HG02623 (cell line): Measurements from ENCODE around the gene FJX1.
A peak's percentile ranks its signal among the peaks of the same experiment; 100 is the strongest.
"Not testable (repeated sequence)": the region's sequence is repeated elsewhere in the genome, so short reads cannot be mapped to it uniquely, and the experiment has no call there.

Experiments
- ATAC-seq: cut with Tn5 transposase; IDR thresholded peaks from one replicate; pipeline ENCODE4 v1.9.1; 2021; ENCODE audit warnings: moderate library complexity; ENCODE audit not compliant: unreplicated experiment

FJX1 gene

DNA sequence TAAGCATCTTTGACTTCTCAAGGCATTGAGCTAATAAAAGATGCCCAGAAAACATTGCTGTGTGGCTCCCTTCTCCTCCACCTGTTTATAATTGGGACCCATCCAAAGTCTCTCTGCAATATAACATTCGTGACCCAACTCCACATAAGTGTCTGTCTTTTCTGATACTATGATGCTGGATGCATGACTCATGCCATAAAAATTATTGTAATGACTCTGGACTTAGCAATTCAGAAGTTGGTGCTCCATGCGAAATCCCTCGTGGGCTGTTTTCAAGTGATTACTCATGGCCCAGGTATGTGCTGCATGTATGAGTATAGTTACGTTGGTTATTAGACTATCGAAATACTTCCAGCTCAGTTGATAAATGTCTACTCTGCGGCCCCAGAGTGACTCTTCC, 11.7 kb downstream of the FJX1 start:
- ATAC-seq = no peak

DNA sequence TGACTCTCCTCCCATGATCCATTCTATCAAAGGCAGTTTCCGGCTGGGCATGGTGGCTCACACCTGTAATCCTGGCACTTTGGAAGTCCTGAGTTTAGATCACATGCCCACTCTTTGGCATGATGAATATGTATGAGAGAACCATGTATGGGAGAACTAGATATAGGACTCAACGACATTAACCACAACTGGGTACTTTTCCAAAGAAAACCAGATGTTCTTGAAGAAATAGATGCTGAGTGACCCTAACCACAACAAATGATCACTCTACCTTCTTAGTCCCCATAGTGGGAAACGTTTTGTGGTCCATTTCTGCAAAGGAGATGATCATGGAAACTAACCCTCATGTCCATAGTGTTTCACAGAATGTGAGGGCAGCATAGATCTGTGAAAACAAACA, 13.6 kb downstream of the FJX1 start:
- no peak for ATAC-seq

- ATAC-seq = no peak
Observed at GRCh38 chr11:35632301-35632700, 14.0 kb downstream of the FJX1 start.

DNA sequence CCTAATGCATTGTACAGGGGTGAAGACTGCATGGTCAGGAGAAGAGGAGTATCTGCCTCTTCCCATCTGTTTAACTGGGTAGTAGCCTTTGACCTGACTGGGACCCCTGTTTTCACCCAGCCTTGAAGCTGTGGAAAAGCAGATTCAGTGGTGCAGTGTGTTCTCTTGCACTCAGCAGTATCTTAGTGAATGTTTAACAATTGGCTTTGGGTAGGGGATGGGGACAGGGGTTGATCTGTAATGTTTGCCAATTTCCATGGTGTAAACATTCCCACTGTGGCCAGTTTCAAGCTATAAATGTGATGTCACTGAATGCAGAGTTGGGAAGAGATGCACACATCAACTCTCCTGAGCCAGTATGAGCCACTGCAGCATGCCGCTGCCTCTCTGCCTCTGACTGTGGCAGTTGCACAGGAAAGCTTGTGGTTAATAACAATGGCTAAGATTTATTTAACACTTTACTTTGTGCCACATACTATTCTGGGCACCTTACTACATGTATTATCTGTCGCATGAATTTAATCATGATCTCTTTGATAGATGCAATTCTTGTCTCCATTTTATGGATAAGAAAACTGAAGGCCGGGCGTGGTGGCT, 15.7 kb downstream of the FJX1 start:
- ATAC-seq = no peak

DNA sequence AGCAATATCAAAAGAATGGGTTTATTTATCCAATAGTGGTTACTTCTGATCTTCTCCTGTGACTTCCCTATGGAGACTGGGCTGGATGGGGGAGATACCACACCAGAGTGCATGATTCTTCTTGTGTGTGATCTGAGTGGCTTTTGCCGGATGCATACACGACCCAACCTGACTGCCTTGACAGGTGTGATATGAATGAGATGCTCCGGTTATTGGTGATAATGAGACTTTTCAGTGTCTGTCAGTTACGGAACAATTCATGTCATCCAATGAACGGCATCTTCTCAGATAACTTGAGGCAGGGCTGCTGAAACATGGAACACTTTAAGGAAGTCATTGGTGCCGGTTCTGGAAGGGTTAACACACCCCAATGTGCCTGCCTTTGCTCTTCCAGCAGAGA, 17.7 kb downstream of the FJX1 start:
- no peak for ATAC-seq

DNA sequence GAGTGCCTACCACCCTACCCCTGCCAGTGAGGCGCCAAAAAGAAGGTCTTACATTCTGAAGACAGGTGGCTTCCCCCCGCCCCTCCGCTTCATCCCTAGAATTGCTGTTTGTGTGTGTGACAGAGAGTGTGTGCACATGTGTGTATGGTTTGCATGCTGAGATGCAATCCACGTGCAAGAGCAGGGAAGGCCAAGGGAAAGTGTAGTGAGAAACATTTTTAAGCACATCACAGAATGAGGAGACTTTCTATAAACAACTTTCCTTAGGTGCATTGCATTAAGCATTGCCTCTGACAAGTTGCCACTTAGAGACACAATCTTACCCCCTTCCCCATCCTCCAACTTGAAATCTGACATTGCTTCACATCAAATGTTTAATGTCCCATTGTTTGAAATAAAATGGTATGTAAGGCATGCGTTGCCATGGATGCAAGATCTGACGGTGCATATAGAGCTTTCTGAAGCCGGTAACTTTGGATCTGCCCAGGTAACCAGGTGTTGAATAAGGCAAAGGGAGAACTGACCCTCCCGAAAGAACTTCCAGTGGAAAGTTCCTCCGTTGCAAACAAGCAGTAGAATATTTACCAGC, 21.4 kb downstream of the FJX1 start:
- ATAC-seq = no peak

GRCh38 chr11:35641171-35641897, 23.1 kb downstream of the FJX1 start:
- no peak for ATAC-seq

- ATAC-seq = no peak
Observed at GRCh38 chr11:35641964-35642363, 23.7 kb downstream of the FJX1 start.

GRCh38 chr11:35647421-35648093, 29.3 kb downstream of the FJX1 start:
- ATAC-seq = no peak

- ATAC-seq = no peak
Observed at GRCh38 chr11:35650006-35650405, 31.7 kb downstream of the FJX1 start.

GRCh38 chr11:35650467-35650866, 32.2 kb downstream of the FJX1 start:
- ATAC-seq = no peak

DNA sequence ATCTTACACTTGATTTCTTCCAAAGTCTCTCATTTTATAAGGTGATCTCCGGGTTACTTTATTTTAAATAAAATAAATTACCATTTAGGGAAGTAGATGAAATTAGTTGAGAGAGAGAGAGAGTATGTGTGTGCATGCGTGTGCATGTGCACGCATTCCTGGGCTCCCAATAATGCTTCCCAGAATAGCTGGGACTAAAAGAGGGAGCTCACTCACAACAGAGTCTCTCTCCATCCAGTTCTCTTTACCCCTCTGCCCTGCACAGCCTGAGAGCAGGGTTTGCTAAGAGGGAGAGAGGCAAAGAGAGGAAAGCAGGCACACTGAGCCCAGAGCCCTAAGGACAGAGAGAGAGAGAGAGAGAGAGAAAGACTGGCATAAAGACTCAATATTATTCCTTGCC, 33.0 kb downstream of the FJX1 start:
- ATAC-seq = no peak

DNA sequence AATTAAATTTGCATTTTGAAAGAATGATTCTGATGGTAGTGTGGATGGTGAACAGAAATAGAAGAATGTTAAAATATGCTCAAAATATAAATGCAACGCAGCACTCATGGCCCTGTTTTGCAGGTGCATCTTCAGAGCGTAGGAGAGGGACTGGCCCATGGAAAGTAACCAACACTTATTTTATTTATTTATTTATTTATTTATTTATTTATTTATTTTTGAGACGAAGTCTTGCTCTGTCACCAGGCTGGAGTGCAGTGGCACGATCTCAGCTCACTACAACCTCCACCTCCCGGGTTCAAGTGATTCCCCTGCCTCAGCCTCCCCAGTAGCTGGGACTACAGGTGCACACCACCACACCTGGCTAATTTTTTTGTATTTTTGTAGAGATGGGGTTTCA, 34.5 kb downstream of the FJX1 start:
- ATAC-seq = not testable (repeated sequence)

GRCh38 chr11:35654711-35655110, 36.5 kb downstream of the FJX1 start:
- ATAC-seq = no peak

GRCh38 chr11:35655254-35655653, 37.0 kb downstream of the FJX1 start:
- ATAC-seq = no peak

DNA sequence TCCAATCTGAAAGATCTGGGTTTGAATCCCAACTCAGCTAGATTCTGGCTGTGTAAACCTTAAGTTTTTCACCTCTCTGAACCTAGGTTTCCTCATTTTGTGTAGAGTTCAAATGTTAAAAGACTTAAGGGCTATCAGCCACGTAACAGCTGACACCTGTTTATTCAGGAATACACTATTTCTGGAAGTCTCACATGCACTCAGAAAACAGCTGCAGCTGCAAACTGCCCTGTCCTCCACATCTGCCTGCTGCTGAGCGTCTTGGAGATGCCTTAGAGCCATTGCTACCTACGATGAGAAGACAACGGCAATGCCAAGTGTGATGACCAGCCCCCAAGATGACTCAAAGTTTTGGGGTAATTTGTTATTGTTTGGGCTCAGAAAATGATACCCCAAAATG, 37.6 kb downstream of the FJX1 start:
- no peak for ATAC-seq

GRCh38 chr11:35658020-35658948, 40.0 kb downstream of the FJX1 start:
- no peak for ATAC-seq

DNA sequence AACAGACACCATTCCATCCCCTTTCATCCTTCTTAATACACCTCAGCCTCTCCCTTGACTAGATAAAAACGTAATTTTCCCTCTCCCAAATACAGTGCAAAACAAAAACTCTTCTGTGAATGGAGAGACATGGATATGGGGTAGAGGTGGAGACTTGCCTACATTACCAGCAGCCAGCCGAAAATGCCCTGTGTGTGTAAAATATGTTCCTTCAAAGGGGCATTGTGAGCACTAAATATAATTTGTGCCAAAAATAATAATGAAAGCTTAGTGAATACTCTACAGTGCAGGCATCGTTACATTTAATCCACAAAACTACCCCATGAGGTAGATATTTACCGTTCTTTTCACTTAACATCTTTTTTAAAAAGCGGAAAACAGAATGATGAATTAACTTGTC, 43.3 kb downstream of the FJX1 start:
- no peak for ATAC-seq

- ATAC-seq = peak; percentile 31
Observed at GRCh38 chr11:35662061-35662648, 43.9 kb downstream of the FJX1 start.

DNA sequence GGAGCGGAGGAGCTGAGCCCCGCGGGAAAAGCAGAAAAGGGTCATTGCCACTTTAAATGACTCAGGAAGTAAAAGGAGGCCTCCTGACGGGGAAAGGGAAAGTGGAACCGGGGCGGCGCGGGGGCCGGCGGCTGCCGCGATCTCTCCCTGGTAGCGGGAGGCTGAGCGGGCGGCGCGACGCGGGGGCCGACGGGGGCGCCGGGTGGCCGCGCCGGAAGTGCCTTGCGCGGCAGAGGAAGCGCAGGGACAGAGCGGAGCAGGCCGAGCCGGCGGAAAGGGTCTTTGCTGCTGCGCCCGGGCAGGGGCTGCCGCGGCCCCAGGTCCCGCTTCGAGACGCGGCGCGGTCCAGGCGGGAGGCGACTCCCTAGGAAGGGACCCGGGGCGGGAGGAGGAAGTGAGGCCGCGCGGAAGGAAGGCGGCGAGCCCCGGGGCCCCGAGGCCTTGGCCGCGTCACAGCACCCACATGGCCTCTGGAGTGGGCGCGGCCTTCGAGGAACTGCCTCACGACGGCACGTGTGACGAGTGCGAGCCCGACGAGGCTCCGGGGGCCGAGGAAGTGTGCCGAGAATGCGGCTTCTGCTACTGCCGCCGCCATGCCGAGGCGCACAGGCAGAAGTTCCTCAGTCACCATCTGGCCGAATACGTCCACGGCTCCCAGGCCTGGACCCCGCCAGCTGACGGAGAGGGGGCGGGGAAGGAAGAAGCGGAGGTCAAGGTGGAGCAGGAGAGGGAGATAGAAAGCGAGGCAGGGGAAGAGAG, 44.6 kb downstream of the FJX1 start, which contains the start of gene TRIM44:
Gene TRIM44 (plus strand): TSS at position 127 of the 759 bp plus-strand sequence. CDS start 337 bp downstream, at position 464.
- peak; percentile 92 for ATAC-seq
